IPS DF 6.9 (cell line): Measurements from ENCODE around the gene AQP12A.

Experiments
- DNase-seq: peaks from one replicate; pipeline ENCODE4 v3.0.0-alpha.2; 2013; ENCODE audit warnings: low read depth, low spot score
- H3K27ac ChIP-seq: one replicate; pipeline ENCODE4 v1.5.1; 2013; ENCODE audit warnings: low read length, control low read depth
- H3K27me3 ChIP-seq: 2 replicates; pipeline ENCODE4 v1.6.1; 2013; ENCODE audit warnings: mild to moderate bottlenecking, low read length; ENCODE audit not compliant: control insufficient read depth, insufficient read depth
- H3K36me3 ChIP-seq: 2 replicates; pipeline ENCODE4 v1.6.1; 2013; ENCODE audit warnings: low read length; ENCODE audit not compliant: control insufficient read depth, insufficient read depth
- H3K4me1 ChIP-seq: 2 replicates; pipeline ENCODE4 v1.6.1; 2013; ENCODE audit warnings: low read length; ENCODE audit not compliant: control insufficient read depth, insufficient read depth
- H3K4me3 ChIP-seq: 2 replicates; pipeline ENCODE4 v1.5.1; 2013; ENCODE audit warnings: mild to moderate bottlenecking, low read length
- H3K9me3 ChIP-seq: 2 replicates; pipeline ENCODE4 v1.6.1; 2013; ENCODE audit warnings: low read length, inconsistent platforms; ENCODE audit not compliant: control insufficient read depth, insufficient read depth
- WGBS: extraction: QIAGEN DNeasy Blood & Tissue Kit; methylation state at CpG from one replicate; pipeline ENCODE4 v1.1.7; 2013; ENCODE audit warnings: mixed read lengths, missing lambda C conversion rate; ENCODE audit not compliant: insufficient read length, insufficient coverage; 5-methylcytosine and 5-hydroxymethylcytosine counted together

Gene AQP12A

DNA sequence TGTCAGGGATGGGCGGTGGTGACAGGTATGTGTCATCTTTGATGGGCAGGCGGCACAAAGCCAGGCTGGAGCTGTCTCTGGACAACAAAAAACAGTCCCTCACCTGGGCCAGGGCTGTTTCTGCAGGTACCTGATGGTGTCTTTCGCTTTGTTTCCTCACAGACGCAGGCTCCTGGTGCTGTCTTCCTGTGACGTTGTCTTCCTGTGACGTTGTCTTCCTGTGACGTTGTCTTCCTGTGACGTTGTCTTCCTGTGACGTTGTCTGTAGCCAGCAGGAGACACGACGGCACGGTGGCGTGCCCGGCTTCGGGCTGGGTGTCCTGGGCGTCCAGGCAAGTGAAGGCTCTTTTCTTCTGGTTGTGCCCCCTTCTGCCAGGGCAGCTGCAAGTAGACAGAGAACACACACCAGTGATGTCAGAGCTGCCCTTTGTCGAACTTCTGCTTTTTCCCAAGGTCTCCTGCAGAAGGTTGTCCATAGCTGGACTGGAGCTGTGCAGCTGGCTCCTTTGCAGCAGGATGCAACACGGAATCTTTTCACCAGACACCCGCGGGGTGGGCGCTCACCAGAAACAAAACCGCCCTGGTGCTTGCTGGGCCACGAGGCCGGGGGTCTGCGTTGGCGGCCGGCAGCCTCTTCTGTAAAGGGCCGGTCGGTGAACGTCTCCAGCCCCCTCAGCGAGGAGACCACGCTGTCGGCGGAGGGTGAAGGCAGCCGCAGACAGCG, 45.3 kb upstream of the AQP12A start:
- Histone ChIP-seq H3K27ac (no peak overlapping the region), H3K4me3 (no peak overlapping the region), H3K27me3 (no peaks in the 10 kb centered on the region), H3K36me3 (no peaks in the 10 kb centered on the region), H3K9me3 (no peaks in the 10 kb centered on the region), H3K4me1 (no peaks in the 10 kb centered on the region; the same call in 1 of the 2 replicates)
- WGBS = no CpG with 5 or more reads among the region's 36 CpGs
- no peak for DNase-seq

DNA sequence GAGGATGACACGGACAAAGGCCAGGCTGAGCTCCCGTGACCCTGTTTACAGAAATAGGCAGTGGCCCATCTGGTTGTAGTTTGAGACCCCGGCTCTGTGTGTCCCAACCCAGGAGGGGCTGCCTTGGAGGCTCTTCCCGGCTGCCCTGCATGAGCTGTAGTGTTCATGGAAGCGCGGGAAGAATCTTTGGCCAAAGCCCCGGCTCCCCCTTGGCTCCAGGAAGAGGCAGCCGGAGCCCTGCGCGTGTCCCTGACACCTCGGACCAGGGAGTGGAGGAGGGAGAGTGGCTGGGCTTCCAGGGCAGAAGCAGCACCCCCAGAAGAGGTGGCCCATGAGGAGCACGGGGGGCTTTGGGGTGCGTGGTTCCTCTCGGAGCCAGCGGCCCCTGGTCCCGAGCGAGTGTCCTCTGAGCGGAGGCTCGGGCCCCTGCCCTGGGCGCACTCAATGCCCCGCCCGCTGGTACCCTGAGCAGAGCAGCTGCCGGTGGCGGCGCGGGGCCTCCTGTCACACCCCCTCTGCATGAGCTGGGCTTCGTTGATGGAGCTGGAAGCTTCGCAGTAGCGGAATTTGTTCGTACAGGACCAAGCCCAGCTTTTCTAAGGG, 44.7 kb upstream of the AQP12A start:
- Histone ChIP-seq H3K36me3 (no peaks in the 10 kb centered on the region), H3K4me3 (no peak overlapping the region), H3K27ac (no peak overlapping the region), H3K4me1 (no peaks in the 10 kb centered on the region; the same call in 1 of the 2 replicates), H3K9me3 (no peaks in the 10 kb centered on the region), H3K27me3 (no peaks in the 10 kb centered on the region)
- WGBS = no CpG with 5 or more reads among the region's 30 CpGs
- DNase-seq = no peak

DNA sequence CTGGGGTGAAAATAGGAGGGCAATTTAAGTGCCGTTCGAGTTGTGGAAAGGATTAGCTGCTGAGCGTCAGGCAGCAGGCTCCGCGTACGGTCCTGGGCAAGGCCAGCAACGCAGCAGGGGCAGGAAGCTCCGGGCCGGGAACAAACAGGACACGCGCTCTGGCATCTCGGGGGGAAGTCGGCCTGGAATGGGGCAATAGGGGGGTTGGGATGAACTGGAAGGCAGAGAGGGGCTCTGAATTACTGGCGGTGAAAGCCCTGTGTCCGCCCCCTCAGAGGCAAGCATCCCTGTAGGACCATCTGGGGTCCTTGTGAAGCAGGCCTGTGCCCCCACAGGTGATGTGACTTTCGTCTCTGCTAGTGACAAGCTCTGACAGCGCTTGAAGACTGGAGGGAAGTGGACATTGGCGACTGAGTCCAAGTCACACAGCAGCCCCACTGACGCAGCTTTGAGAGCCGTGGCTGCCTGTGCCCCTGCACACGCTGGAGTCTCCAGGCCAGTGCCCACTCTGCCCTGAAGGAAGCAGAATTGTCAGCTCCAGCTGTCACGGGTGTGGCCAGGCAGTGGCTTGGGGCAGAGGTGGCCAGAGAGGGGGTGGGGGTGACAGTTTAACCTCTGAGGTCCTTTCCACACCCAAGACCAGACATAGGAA, 44.0 kb upstream of the AQP12A start:
- WGBS = no CpG with 5 or more reads among the region's 22 CpGs
- no peak for DNase-seq
- no peaks in the 10 kb centered on the region; the same call in 1 of the 2 replicates for H3K4me1 ChIP-seq
- H3K27me3 ChIP-seq = no peaks in the 10 kb centered on the region
- H3K4me3 ChIP-seq = no peak overlapping the region
- no peaks in the 10 kb centered on the region for H3K9me3 ChIP-seq
- H3K27ac ChIP-seq = no peak overlapping the region
- no peaks in the 10 kb centered on the region for H3K36me3 ChIP-seq

DNA sequence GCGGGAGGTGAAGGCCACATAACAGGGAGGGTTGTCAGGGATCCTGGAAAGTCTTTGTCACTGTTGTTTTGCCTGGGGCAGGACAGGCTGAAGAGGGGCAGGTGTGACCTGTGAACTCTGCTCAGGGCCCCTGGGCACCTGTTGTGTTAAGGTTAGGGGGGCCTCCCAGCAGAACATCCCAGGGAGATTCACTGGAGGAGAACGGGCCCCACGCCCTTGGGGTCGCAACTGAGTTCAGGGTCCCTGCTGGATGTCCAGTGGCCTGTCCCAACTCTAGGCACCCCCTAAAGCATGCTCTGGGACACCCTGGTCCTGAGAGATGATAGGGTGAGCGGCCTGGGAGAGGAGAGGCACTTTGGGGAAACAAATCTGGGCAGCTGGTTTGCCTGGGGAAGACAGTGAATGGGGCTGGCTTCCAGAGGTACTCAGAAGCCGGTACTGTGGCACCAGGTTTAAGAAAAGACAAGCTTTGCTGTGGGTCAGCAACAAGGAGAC, 43.5 kb upstream of the AQP12A start:
- Histone ChIP-seq H3K4me3 (no peak overlapping the region), H3K27me3 (no peaks in the 10 kb centered on the region), H3K36me3 (no peaks in the 10 kb centered on the region), H3K27ac (no peak overlapping the region), H3K9me3 (no peaks in the 10 kb centered on the region), H3K4me1 (no peaks in the 10 kb centered on the region; the same call in 1 of the 2 replicates)
- DNase-seq = no peak
- no CpG with 5 or more reads among the region's 6 CpGs for WGBS

DNA sequence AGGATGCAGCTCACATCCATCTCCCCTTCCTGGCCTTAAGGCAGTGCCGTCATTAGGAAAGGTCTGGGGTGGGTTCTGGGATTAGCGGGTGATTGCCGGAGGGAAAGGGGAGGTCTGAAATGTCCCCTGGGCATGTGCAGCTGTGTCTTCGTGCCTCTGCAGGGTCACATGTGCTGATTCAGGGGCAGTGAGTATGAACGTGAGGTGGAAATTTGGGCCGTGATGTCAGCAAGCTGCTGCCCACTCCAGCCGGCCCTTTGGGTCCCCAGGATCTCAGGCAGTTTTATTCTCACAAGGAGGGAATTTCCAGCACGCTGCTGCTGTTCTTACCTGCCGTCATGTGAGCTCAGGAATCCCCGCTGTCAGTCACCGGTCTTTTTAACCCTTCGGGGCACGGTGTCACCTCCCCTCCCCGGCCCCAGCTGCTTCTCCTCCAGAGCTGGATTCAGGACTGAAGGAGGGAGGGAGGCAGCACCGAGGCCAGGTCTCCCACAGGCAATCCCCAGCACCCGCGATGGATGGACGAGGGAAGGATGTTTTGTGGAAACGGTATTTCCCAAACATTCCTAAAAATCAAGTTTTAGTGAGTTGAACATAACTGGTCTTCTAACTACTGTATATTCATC, 42.9 kb upstream of the AQP12A start:
- whole genome bisulfite sequencing = no CpG with 5 or more reads among the region's 19 CpGs
- no peaks in the 10 kb centered on the region; the same call in 1 of the 2 replicates for H3K4me1 ChIP-seq
- no peak overlapping the region for H3K4me3 ChIP-seq
- DNase-seq = no peak
- H3K9me3 ChIP-seq = no peaks in the 10 kb centered on the region
- H3K27me3 ChIP-seq = no peaks in the 10 kb centered on the region
- H3K27ac ChIP-seq = no peak overlapping the region
- H3K36me3 ChIP-seq = no peaks in the 10 kb centered on the region

DNA sequence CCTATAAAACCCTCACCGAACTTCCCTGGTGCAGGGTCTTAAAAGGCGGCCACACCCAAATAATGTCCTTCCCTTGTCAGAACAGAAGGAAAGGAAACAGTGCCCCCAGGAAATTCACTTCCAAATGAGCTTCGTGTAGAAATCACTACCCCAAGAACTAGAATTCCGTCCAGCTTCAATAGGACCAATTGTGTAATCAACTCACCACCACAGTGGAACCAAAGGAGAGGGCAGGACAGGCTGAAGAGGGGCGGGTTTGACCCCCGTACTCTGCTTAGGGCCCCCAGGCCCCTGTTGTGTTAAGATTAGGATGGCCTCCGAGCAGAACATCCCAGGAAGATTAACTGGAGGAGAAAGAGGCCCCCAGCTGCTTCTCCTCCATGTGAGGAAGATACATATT, 42.3 kb upstream of the AQP12A start:
- H3K27me3 ChIP-seq = no peaks in the 10 kb centered on the region
- H3K4me1 ChIP-seq = no peaks in the 10 kb centered on the region; the same call in 1 of the 2 replicates
- WGBS = no CpG with 5 or more reads among the region's 7 CpGs
- no peaks in the 10 kb centered on the region for H3K9me3 ChIP-seq
- no peaks in the 10 kb centered on the region for H3K36me3 ChIP-seq
- H3K4me3 ChIP-seq = no peak overlapping the region
- no peak overlapping the region for H3K27ac ChIP-seq
- no peak for DNase-seq

DNA sequence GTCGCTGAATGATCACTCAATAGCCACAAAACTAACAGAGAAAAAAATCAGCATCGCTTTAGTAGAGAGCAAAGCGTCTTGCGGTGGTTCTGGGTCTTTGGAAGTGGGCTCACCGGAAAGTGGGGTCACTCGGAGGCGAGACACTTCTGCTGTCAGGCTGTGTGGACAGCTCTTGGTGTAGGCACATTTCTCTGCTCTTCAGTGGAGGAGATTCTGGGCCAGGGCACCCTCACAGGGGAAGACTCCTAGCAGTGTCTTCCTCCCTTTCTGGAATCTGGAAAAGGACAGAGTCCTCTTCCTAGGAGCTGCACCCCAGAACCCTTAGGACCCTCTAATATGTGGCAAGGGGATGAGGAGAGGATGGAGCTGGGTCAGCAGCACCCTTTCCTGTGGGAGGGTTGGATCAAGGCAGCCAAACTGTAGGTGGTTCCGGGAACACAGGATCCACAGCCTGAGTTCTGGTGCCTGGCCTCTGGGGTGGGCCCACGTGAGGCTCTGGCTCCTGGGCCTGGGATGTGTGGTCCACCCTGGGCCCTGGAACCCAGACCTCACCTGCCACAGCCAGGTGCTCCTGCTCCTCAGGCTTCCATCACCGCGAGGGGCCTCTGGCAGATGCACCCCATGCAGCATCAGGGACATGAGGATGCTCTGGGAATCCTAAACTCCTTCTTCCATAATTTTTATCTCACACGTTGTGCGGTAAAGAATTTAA, 41.3 kb upstream of the AQP12A start:
- no peak for DNase-seq
- Histone ChIP-seq H3K4me3 (no peak overlapping the region), H3K27ac (no peak overlapping the region), H3K27me3 (0 out of 2 replicates have a peak, but pooled peaks cover 1% of the 10 kb centered on the region), H3K9me3 (no peaks in the 10 kb centered on the region), H3K4me1 (no peaks in the 10 kb centered on the region; the same call in 1 of the 2 replicates), H3K36me3 (no peaks in the 10 kb centered on the region)
- no CpG with 5 or more reads among the region's 13 CpGs for WGBS

DNA sequence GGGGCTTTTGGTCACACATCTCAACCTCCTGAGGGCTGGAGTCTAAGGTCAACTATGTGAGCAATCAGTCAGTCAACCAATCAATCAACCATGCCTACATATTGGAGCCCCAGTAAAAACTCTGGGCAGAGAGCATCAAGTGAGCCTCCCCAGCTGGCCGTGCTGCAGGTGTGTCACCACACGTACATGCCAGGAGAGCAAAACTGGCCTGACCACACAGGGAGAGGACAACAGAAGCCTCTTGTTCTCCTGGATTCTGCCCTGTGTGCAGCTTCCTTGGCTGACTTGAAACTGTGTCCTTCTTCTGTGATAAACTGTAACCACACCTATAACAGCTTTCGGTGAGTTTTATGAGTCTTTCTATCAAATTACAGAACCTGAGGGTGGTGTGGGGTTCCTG, 40.5 kb upstream of the AQP12A start:
- no CpG with 5 or more reads among the region's 3 CpGs for WGBS
- Histone ChIP-seq H3K27me3 (0 out of 2 replicates have a peak, but pooled peaks cover 1% of the 10 kb centered on the region), H3K27ac (no peak overlapping the region), H3K9me3 (no peaks in the 10 kb centered on the region), H3K4me1 (no peaks in the 10 kb centered on the region; the same call in 1 of the 2 replicates), H3K36me3 (no peaks in the 10 kb centered on the region), H3K4me3 (no peak overlapping the region)
- no peak for DNase-seq

DNA sequence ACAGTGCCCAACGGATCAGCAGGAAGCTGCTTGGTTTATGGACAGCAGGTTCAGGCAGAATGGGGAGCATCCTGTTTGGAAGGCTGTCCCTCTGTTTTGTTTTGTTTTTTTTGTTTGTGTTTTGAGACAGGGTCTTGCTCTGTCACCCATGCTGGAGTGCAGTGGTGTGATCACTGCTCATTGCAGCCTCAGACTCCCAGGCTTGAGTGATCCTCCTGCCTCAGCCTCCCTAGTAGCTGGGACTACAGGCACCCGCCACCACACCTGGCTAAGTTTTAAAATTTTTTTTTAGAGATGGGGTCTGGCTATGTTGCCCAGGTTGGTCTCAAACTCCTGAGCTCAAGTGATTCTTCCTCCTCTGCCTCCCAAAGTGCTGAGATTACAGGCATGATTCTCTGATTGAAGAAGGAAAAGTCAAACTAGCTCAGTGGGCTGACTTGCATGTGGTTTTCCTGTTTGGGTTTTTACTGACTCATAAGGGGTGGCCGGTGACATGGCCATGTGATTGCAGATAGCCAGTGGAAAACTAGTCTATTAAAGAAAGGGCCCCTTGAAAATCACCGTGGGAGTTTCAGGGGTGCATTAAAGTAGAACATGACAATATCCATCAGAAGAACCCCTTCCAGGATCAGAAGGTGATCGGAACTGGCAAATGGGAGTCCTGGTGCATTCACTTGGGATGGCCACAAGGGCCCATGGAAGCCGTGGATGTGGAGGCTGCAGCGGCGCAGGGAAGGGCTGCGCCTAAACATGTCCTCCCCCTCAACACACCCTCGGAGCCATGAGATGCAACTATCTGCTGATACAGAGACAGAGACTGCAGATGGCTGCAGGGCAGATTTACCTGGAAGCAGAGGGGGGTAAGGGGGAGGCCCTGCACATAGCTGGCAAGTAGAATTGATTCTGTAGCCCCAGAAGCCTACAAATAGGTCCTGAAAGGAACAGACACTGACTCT, 35.5 kb upstream of the AQP12A start:
- no peaks in the 10 kb centered on the region; the same call in 1 of the 2 replicates for H3K9me3 ChIP-seq
- H3K36me3 ChIP-seq = no peaks in the 10 kb centered on the region
- H3K27me3 ChIP-seq = 0 out of 2 replicates have a peak, but pooled peaks cover 1% of the 10 kb centered on the region
- no peaks in the 10 kb centered on the region for H3K4me1 ChIP-seq
- DNase-seq = no peak
- no peak overlapping the region for H3K27ac ChIP-seq
- WGBS = no CpG with 5 or more reads among the region's 10 CpGs
- H3K4me3 ChIP-seq = no peak overlapping the region
